Keratinocyte (primary cell): ENCODE data around the gene UMAD1. TPM values are rescaled to one million over a fixed set of nuclear protein-coding genes. Genes with fewer than 3 reads are reported as not detected.

Source experiments
- DNase-seq: peaks from one replicate; pipeline ENCODE4 v3.0.0-alpha.2; 2011; ENCODE audit warnings: low read depth, missing footprints, low spot score
- FAIRE-seq: peaks from 2 replicates; lab custom pipeline; 2011; peaks lifted over from hg19 to GRCh38; lab: Jason Lieb, UNC
- H2AFZ ChIP-seq: 2 replicates; pipeline ENCODE4 v1.6.0; 2012; ENCODE audit warnings: low read length, control low read depth, inconsistent platforms; ENCODE audit not compliant: control insufficient read depth
- H3K27ac ChIP-seq: 2 replicates; pipeline ENCODE4 v1.5.1; 2011; ENCODE audit warnings: low read length; ENCODE audit not compliant: control insufficient read depth, insufficient read depth
- H3K27me3 ChIP-seq: 3 replicates; pipeline ENCODE4 v1.6.0; 2011; ENCODE audit warnings: low read length; ENCODE audit not compliant: control insufficient read depth, insufficient read depth; ENCODE audit errors: extremely low read depth
- H3K36me3 ChIP-seq, 2 experiments: 2 replicates in 1 of 2; 3 replicates in 1 of 2; pipeline ENCODE4 v1.5.1; 2011; ENCODE audit warnings: low read length in 2 of 2, mild to moderate bottlenecking in 1 of 2; ENCODE audit not compliant: control insufficient read depth in 2 of 2, insufficient read depth in 2 of 2; ENCODE audit errors: extremely low read depth in 1 of 2
- H3K4me1 ChIP-seq: 3 replicates; pipeline ENCODE4 v1.5.1; 2011; ENCODE audit warnings: low read length; ENCODE audit not compliant: control insufficient read depth, insufficient read depth; ENCODE audit errors: extremely low read depth
- H3K4me2 ChIP-seq: 3 replicates; pipeline ENCODE4 v1.6.0; 2011; ENCODE audit warnings: low read depth, low read length; ENCODE audit not compliant: control insufficient read depth, insufficient read depth; ENCODE audit errors: extremely low read depth
- H3K4me3 ChIP-seq, 3 experiments: fragments of 200-600 bp in 1 of 3; sonication (generic) in 1 of 3; 2 replicates in 2 of 3; 3 replicates in 1 of 3; pipeline ENCODE4 v1.5.1; 2011 to 2016; ENCODE audit warnings: low read length in 3 of 3, mild to moderate bottlenecking in 3 of 3, control low read depth in 2 of 3, inconsistent platforms in 1 of 3, low read depth in 1 of 3, mixed read lengths in 1 of 3, mixed run types in 1 of 3, moderate library complexity in 1 of 3; ENCODE audit not compliant: control insufficient read depth in 2 of 3, insufficient read depth in 2 of 3; ENCODE audit errors: extremely low read depth in 1 of 3
- H3K79me2 ChIP-seq: 2 replicates; pipeline ENCODE4 v1.6.0; 2012; ENCODE audit warnings: low read length; ENCODE audit not compliant: control insufficient read depth, insufficient read depth
- H3K9ac ChIP-seq: 3 replicates; pipeline ENCODE4 v1.6.0; 2011; ENCODE audit warnings: low read length; ENCODE audit not compliant: control insufficient read depth, insufficient read depth; ENCODE audit errors: extremely low read depth
- H3K9me1 ChIP-seq: 3 replicates; pipeline ENCODE4 v1.6.0; 2011; ENCODE audit warnings: low read length; ENCODE audit not compliant: control insufficient read depth, insufficient read depth; ENCODE audit errors: extremely low read depth
- H3K9me3 ChIP-seq: 2 replicates; pipeline ENCODE4 v1.5.1; 2012; ENCODE audit warnings: low read depth, low read length; ENCODE audit not compliant: control insufficient read depth
- H4K20me1 ChIP-seq: 3 replicates; pipeline ENCODE4 v1.6.0; 2011; ENCODE audit warnings: low read length; ENCODE audit not compliant: control insufficient read depth, insufficient read depth; ENCODE audit errors: extremely low read depth
- EZH2 ChIP-seq: IDR thresholded peaks from one replicate; pipeline ENCODE4 v1.6.1; 2012; ENCODE audit warnings: inconsistent platforms, mild to moderate bottlenecking, low read length, moderate library complexity
- dilution Hi-C: fragments of 300-500 bp; cut with MboI; formaldehyde crosslinking; loops from one replicate; pipeline ENCODE4 v1.7.0; 2020; ENCODE audit warnings: low sequenced_read_pairs; ENCODE audit not compliant: extremely low pct_ligation_motif_present
- polyA plus RNA-seq, 5 experiments: library from polyadenylated mRNA; depleted of rRNA in 3 of 5; stranded (reverse) in 3 of 5; stranded (forward) in 1 of 5; unstranded in 1 of 5; fragments of >200 nt; gene quantifications; 1 replicate in 1 of 5; 2 replicates in 3 of 5; 3 replicates in 1 of 5; pipeline versions ENCODE4 v1.2.1 to v1.2.3, GENCODE V29; 2011 to 2012; ENCODE audit warnings: missing spikeins in 2 of 5, low read depth in 1 of 5, low replicate concordance in 1 of 5
- TF ChIP-seq, protein P1 (sequence below), 3 experiments: IDR thresholded peaks in 1 of 3; conservative IDR thresholded peaks in 1 of 3; optimal IDR thresholded peaks in 1 of 3; 2 replicates in 2 of 3; 3 replicates in 1 of 3; pipeline versions ENCODE3 to v1.5.1; 2011; ENCODE audit warnings: low read length in 3 of 3, mild to moderate bottlenecking in 3 of 3, moderate library complexity in 2 of 3, control low read depth in 1 of 3, inconsistent platforms in 1 of 3; ENCODE audit not compliant: insufficient read depth in 2 of 3; ENCODE audit errors: extremely low read depth in 1 of 3

The UMAD1 gene
- polyA plus RNA-seq, 1 donor (not counting 4 experiments of a cell fraction or from before 2014, with no cell fraction given): 18.2 TPM

DNA sequence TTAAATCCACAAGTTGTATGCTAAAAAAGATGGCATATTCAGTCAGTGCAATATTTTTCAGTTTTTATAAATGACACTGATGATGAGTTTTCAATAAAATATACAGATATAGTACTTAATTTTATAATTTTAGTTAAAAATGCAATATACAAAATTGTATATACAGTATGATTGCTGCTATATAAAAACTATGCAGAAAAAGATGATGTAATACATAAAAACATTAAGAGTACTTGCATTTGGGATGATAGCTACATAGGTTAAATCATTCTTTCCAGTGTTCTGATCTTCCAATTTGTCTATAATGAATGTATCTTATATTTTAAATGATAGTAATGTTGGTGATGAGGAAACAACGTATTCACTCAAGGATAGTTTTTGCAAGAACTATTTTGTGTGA, 169.8 kb downstream of the UMAD1 start:
- Histone ChIP-seq H3K27me3 (no peaks in the 10 kb centered on the region), H3K9me1 (no peaks in the 10 kb centered on the region), H3K4me2 (no peak overlapping the region), H3K36me3 (no peaks in the 10 kb centered on the region), H3K79me2 (no peaks in the 10 kb centered on the region), H3K27ac (no peak overlapping the region), H4K20me1 (no peaks in the 10 kb centered on the region), H3K4me1 (no peaks in the 10 kb centered on the region), H3K9me3 (no peaks in the 10 kb centered on the region), H3K9ac (no peak overlapping the region), H2AFZ (no peak overlapping the region), H3K4me3 (no peak overlapping the region)
- no peak for FAIRE-seq
- no peak for TF ChIP-seq EZH2
- TF ChIP-seq, protein P1, sequence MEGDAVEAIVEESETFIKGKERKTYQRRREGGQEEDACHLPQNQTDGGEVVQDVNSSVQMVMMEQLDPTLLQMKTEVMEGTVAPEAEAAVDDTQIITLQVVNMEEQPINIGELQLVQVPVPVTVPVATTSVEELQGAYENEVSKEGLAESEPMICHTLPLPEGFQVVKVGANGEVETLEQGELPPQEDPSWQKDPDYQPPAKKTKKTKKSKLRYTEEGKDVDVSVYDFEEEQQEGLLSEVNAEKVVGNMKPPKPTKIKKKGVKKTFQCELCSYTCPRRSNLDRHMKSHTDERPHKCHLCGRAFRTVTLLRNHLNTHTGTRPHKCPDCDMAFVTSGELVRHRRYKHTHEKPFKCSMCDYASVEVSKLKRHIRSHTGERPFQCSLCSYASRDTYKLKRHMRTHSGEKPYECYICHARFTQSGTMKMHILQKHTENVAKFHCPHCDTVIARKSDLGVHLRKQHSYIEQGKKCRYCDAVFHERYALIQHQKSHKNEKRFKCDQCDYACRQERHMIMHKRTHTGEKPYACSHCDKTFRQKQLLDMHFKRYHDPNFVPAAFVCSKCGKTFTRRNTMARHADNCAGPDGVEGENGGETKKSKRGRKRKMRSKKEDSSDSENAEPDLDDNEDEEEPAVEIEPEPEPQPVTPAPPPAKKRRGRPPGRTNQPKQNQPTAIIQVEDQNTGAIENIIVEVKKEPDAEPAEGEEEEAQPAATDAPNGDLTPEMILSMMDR (optimal IDR thresholded peaks at IDR 0.05 in 1 of 3, IDR thresholded peaks at IDR 0.05 in 1 of 3, conservative IDR thresholded peaks at IDR 0.05 in 1 of 3; ENCODE audit: extremely low read depth in 1 of 3, insufficient read depth in 2 of 3, low read length in 3 of 3): no peak
- dilution Hi-C loops: no loop called here
- no peak for DNase-seq

DNA sequence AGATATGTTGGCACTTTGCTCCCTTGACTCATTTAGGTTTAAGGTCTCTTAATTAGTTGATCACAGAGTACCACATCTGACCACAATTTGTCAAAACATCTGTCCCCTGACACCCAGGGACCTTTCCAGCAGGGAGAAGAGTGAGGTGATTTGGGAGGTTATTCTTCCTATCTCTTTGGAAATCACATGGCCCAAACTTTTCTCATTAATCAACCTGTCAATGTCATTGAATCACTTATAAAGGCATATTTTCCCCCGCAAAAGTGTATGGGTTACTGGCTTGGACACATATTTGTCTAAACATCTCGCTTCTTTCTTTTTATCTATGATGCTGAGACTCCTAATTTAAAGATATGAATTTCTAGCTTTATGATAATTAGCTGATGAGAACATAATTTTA, 170.3 kb downstream of the UMAD1 start:
- FAIRE-seq: no peak
- dilution Hi-C loops: no loop called here
- no peaks in the 10 kb centered on the region for H3K9me1 ChIP-seq

More for the DNA sequence above, 170.3 kb downstream of the UMAD1 start:
- H3K9me3 ChIP-seq: no peaks in the 10 kb centered on the region
- H3K79me2 ChIP-seq: no peaks in the 10 kb centered on the region
- H3K4me3 ChIP-seq: no peak overlapping the region
- no peak overlapping the region for H3K4me2 ChIP-seq
- no peak overlapping the region for H2AFZ ChIP-seq
- H3K27ac ChIP-seq: no peak overlapping the region
- H3K36me3 ChIP-seq: no peaks in the 10 kb centered on the region
- H3K4me1 ChIP-seq: no peaks in the 10 kb centered on the region
- TF ChIP-seq, protein P1 (optimal IDR thresholded peaks at IDR 0.05 in 1 of 3, IDR thresholded peaks at IDR 0.05 in 1 of 3, conservative IDR thresholded peaks at IDR 0.05 in 1 of 3; ENCODE audit: extremely low read depth in 1 of 3, insufficient read depth in 2 of 3, low read length in 3 of 3): no peak
- no peak for TF ChIP-seq EZH2
- H4K20me1 ChIP-seq: no peaks in the 10 kb centered on the region
- H3K9ac ChIP-seq: no peak overlapping the region
- H3K27me3 ChIP-seq: no peaks in the 10 kb centered on the region
- no peak for DNase-seq
